Mammary epithelial cell (primary cell): ENCODE results near the gene SLC8A1.

Experiments used
- CTCF ChIP-seq, 2 donors: IDR thresholded peaks in 1 of 2; conservative IDR thresholded peaks in 1 of 2; 2 replicates each; pipeline ENCODE4 v1.5.1; 2011 to 2012; ENCODE audit warnings: inconsistent platforms in 2 of 2, low read length in 2 of 2, mild to moderate bottlenecking in 2 of 2, control low read depth in 1 of 2, low read depth in 1 of 2; ENCODE audit not compliant: insufficient read depth in 1 of 2; ENCODE audit errors: extremely low read depth in 1 of 2
- EZH2 ChIP-seq: IDR thresholded peaks from 2 replicates; pipeline ENCODE4 v1.6.1; 2012; ENCODE audit warnings: low read length, inconsistent platforms, borderline replicate concordance

GRCh38 chr2:40179801-40180200 is 272.1 kb downstream of the SLC8A1 start:
- TF ChIP-seq EZH2: no peak
- TF ChIP-seq CTCF (conservative IDR thresholded peaks at IDR 0.05 in 1 of 2, IDR thresholded peaks at IDR 0.05 in 1 of 2; ENCODE audit: extremely low read depth in 1 of 2, insufficient read depth in 1 of 2, low read depth in 1 of 2, low read length in 2 of 2): no peak
